PC-9 (cell line): Measurements from ENCODE around the gene C11orf42.

Experiments used
- CTCF ChIP-seq: fragments of 200-600 bp; sonication (generic); conservative IDR thresholded peaks from 2 replicates; pipeline ENCODE4 v1.6.1; 2017; ENCODE audit warnings: mixed run types, antibody characterized with exemption, mild to moderate bottlenecking, moderate library complexity
- EZH2 ChIP-seq: fragments of 200-600 bp; sonication (generic); IDR thresholded peaks from 2 replicates; pipeline ENCODE4 v1.8.0; 2017; ENCODE audit warnings: antibody characterized with exemption, low read depth

GRCh38 chr11:6205366-6205765 is at the start of gene C11orf42:
- no peak for TF ChIP-seq CTCF
- TF ChIP-seq EZH2: no peak
